Ishikawa (cell line): ENCODE measurements around the gene NLRP1.
A peak's percentile ranks its signal among the peaks of the same experiment; 100 is the strongest.

Source experiments
- CEBPB ChIP-seq: IDR thresholded peaks from 2 replicates; pipeline ENCODE4 v1.6.1; 2012
- CREB1 ChIP-seq: IDR thresholded peaks from 2 replicates; pipeline ENCODE4 v1.6.1; 2012; ENCODE audit warnings: low read depth
- EGR1 ChIP-seq: IDR thresholded peaks from 2 replicates; pipeline ENCODE4 v1.6.1; 2012
- EP300 ChIP-seq: IDR thresholded peaks from 2 replicates; pipeline ENCODE4 v1.6.1; 2012; ENCODE audit warnings: borderline replicate concordance
- FOXM1 ChIP-seq: IDR thresholded peaks from 2 replicates; pipeline ENCODE4 v1.6.1; 2012; ENCODE audit warnings: low read depth, borderline replicate concordance
- MAX ChIP-seq: IDR thresholded peaks from 2 replicates; pipeline ENCODE4 v1.6.1; 2012
- NFIC ChIP-seq: IDR thresholded peaks from 2 replicates; pipeline ENCODE4 v1.6.1; 2012
- RAD21 ChIP-seq: IDR thresholded peaks from 2 replicates; pipeline ENCODE4 v1.6.1; 2012; ENCODE audit warnings: low read depth
- REST ChIP-seq: IDR thresholded peaks from 2 replicates; pipeline ENCODE4 v1.6.1; 2012; ENCODE audit warnings: low read depth, mild to moderate bottlenecking
- TAF1 ChIP-seq: IDR thresholded peaks from 2 replicates; pipeline ENCODE4 v1.6.1; 2012; ENCODE audit warnings: low read depth, mild to moderate bottlenecking
- TCF12 ChIP-seq: IDR thresholded peaks from 2 replicates; pipeline ENCODE4 v1.6.1; 2012; ENCODE audit warnings: low read depth
- TEAD4 ChIP-seq: IDR thresholded peaks from 2 replicates; pipeline ENCODE4 v1.6.1; 2012
- USF1 ChIP-seq: IDR thresholded peaks from 2 replicates; pipeline ENCODE4 v1.6.1; 2012
- YY1 ChIP-seq: IDR thresholded peaks from 2 replicates; pipeline ENCODE4 v1.6.1; 2012; ENCODE audit warnings: low read depth
- ZBTB7A ChIP-seq: IDR thresholded peaks from 2 replicates; pipeline ENCODE4 v1.6.1; 2012; ENCODE audit warnings: low read depth

Gene NLRP1

GRCh38 chr17:5584383-5585286, at the start of gene NLRP1:
Gene NLRP1 (minus strand): TSS chr17:5584509. CDS start chr17:5583957, 552 bp downstream.
- TF ChIP-seq CEBPB (no peak), EGR1 (no peak), MAX (no peak), RAD21 (no peak), YY1 (no peak)

- TF ChIP-seq REST, result peak; percentile 73
- TF ChIP-seq ZBTB7A, result no peak
These were observed 47.8 kb upstream of the NLRP1 start for GRCh38 chr17:5631958-5632590.

- TF ChIP-seq REST, result no peak
- TF ChIP-seq MAX, result no peak
- TF ChIP-seq USF1, result no peak
- no peak for TF ChIP-seq TEAD4
- TF ChIP-seq ZBTB7A, result no peak
- TF ChIP-seq EGR1, result no peak
- no peak for TF ChIP-seq YY1
- no peak for TF ChIP-seq TAF1
- no peak for TF ChIP-seq FOXM1
- no peak for TF ChIP-seq TCF12
- TF ChIP-seq EP300, result no peak
- no peak for TF ChIP-seq CREB1
- TF ChIP-seq RAD21, result no peak
- TF ChIP-seq NFIC, result no peak
- TF ChIP-seq CEBPB, result no peak
These were observed 46.1 kb upstream of the NLRP1 start for GRCh38 chr17:5630434-5630833.

- TF ChIP-seq MAX (no peak), TEAD4 (no peak), REST (no peak), TAF1 (no peak), CREB1 (no peak), YY1 (no peak), CEBPB (no peak), NFIC (no peak), ZBTB7A (no peak), TCF12 (no peak), EGR1 (no peak)
These were observed 44.8 kb upstream of the NLRP1 start for GRCh38 chr17:5629128-5629527.

GRCh38 chr17:5628262-5628661, 44.0 kb upstream of the NLRP1 start:
- TF ChIP-seq USF1 (no peak), TEAD4 (no peak), FOXM1 (no peak), NFIC (no peak), TAF1 (no peak), CREB1 (no peak), MAX (no peak), REST (no peak), CEBPB (no peak), ZBTB7A (no peak), TCF12 (no peak), RAD21 (no peak), YY1 (no peak), EGR1 (no peak), EP300 (no peak)
